Stimulated activated CD8-positive, alpha-beta memory T cell treated with anti-CD3 and anti-CD28 coated beads, Interleukin-2, amount 100 ng/mL, for 1 hour (primary cell): ENCODE data around the gene TBX10.
"Not testable (repeated sequence)": the region's sequence is repeated elsewhere in the genome, so short reads cannot be mapped to it uniquely, and the experiment has no call there.

Experiments
- DNase-seq, 2 donors: peaks; one replicate each; pipeline ENCODE4 v3.0.0-alpha.2; 2020; ENCODE audit warnings: low read depth in 2 of 2

Gene TBX10

GRCh38 chr11:67639438-67639859 is at the start of gene TBX10:
TBX10 (minus strand) TSS chr11:67639763; CDS start chr11:67639472, 291 bp downstream.
- no peak for DNase-seq

- no peak for DNase-seq
Observed at GRCh38 chr11:67689178-67689577, 49.6 kb upstream of the TBX10 start.

- no peak for DNase-seq
Observed at GRCh38 chr11:67687986-67688385, 48.4 kb upstream of the TBX10 start.

GRCh38 chr11:67685641-67686332 is 46.2 kb upstream of the TBX10 start:
- not testable (repeated sequence) for DNase-seq

- not testable (repeated sequence) for DNase-seq
Observed at GRCh38 chr11:67682126-67683034, 42.8 kb upstream of the TBX10 start.

- DNase-seq = no peak
Observed at GRCh38 chr11:67680696-67681470, 41.3 kb upstream of the TBX10 start.

GRCh38 chr11:67675058-67675747 is 35.6 kb upstream of the TBX10 start:
- no peak for DNase-seq

- DNase-seq = no peak
Observed at GRCh38 chr11:67674442-67674871, 34.9 kb upstream of the TBX10 start, which contains the start of gene ALDH3B2. ALDH3B2 (minus strand) TSS chr11:67674623; CDS start chr11:67666935, 7,688 bp downstream.

GRCh38 chr11:67673902-67674301 is 34.3 kb upstream of the TBX10 start:
- DNase-seq = no peak

- DNase-seq = no peak
Observed at GRCh38 chr11:67673358-67673757, 33.8 kb upstream of the TBX10 start.

GRCh38 chr11:67671211-67671520 is 31.6 kb upstream of the TBX10 start:
- DNase-seq = no peak

- DNase-seq = no peak
Observed at GRCh38 chr11:67670316-67671210, 31.0 kb upstream of the TBX10 start.

GRCh38 chr11:67668192-67668551 is 28.6 kb upstream of the TBX10 start:
- no peak for DNase-seq

GRCh38 chr11:67667490-67668191 is 28.1 kb upstream of the TBX10 start:
- no peak for DNase-seq

- no peak for DNase-seq
Observed at GRCh38 chr11:67666676-67667489, 27.3 kb upstream of the TBX10 start.

GRCh38 chr11:67666303-67666645 is 26.7 kb upstream of the TBX10 start:
- no peak for DNase-seq

- no peak for DNase-seq
Observed at GRCh38 chr11:67665541-67666302, 26.2 kb upstream of the TBX10 start.
